GM15510 (cell line): ENCODE results near the gene C1QA.

ENCODE experiments used
- POLR2A ChIP-seq: IDR thresholded peaks from 3 replicates; pipeline ENCODE4 v1.6.1; 2011; ENCODE audit warnings: borderline replicate concordance; ENCODE audit not compliant: insufficient read length; ENCODE audit errors: extremely low read depth

C1QA gene

DNA sequence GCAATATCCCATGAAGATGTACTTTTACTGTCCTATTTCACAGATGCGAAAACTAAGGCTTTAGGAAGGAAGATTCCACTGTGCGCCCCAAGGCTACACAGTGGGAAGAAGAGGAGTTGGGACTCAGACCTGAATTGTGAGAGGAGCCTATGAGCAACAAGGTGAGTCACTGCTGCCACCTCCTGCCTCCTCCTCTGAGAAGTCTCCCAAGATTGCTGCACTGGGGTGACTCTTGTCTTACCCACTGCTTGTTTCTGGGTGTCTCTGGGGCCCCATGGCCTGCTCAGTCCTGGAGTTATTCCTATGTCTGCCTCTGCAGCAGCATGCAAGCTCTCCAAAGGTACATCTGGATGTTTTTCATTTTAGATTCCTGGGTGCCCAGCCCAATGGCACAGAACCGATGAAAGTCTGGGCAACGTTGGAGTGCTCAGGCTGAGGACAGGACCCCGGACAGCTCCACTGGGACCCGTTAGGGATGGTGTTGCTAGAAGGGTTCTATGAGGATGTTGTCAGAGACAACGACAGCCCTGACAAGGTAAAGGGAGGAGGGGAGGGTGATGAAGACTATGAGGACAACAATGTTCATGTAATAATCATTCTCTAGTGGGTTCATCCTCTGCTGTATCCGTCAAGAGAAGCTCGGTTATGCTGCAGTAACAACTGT lies 11.0 kb upstream of the C1QA start:
- no peak for TF ChIP-seq POLR2A

DNA sequence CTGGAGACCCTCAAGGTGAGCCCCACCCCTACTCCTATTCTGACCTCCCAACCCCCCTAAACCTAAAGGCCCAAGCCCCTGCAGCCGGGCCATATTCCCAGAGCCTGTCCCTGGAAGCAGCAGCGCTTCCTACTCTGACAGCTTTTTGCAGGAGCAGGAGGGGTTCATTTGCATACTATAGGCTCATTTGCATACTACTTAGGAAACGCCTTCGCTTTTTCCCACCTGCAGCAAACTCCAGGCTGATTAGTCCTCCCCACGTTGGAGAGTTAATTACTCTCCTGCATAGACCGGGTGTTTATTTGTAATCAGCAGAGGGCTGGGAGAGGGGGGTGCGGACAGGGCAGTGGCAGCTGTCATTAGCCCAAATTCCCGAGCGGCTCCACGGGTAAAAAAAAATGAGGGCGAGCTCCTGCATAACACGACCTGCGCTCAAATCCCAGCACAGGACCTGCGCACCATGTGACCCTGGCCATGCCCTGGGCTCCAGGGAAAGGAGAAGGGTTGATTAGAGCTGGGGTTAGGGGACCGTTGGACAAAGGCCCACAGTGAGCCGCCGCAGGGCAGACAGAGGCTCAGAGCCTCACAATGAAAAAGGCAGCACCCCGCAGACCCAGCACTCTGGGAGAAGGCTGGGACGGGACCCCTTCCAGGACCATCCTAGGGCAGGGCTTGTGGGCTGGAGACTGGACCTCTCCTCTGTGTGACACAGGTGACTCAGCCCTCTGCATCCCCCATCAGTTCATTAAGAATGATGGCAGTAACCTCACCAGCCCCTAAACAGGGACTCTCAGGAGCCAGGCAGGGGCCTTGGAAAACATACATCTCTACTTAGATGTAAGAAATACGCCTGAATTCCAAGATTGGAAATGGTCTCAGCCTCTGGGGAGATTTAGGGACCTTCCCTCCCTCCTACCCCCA lies 9.9 kb upstream of the C1QA start:
- no peak for TF ChIP-seq POLR2A

DNA sequence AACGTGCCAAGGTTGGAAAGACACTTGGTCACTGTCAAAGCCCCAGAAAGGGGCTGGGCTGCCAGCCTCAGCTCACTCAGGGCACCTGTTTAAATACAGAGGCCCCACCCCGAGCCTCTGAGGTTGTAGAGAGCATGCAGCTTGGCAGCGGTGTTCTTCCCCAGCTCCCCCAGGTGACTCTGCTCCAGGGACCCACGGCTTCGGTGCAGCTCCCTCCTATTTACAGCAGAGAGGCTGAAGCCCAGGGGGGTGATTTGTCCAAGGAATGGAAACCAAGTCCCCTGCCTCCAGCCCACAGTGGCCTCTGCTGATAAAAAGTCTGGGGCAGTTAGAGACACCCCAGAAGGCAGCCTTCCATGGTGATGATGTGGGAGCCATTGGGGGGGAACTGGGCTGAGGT lies 9.1 kb upstream of the C1QA start:
- no peak for TF ChIP-seq POLR2A

DNA sequence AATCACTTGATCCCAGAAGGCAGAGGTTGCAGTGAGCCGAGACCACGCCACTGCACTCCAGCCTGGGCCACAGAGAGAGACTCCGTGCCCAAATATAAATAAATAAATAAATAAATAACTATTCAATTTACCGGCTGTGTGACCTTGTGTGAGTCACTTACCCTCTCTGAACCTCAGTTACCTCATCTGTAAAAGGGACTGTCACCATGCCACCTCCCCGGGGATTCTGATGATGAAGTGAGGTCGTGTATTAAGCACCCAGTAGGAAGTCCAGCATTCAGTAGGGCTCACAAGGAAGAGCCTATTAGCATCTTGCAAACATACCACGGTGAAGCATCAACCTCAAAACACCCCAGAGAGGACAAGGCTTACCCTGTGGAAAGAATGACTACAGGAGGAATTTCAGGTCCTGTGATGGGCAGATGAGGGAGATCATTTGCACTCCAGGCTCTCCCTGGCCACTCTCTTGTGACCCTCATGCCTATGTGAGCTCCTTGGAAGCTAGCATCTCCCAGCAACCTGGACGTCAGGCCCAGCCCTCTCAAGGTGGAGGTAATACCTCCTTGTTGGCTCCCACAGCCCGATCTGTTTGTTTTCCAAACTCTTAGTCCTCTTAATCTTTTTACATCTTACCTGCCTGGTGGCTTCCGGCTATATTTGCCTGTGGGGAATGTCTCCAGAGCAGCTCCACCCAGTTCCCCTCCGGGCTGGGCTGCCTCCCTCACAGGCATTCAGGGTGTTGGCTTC lies 7.6 kb upstream of the C1QA start:
- TF ChIP-seq POLR2A = no peak

DNA sequence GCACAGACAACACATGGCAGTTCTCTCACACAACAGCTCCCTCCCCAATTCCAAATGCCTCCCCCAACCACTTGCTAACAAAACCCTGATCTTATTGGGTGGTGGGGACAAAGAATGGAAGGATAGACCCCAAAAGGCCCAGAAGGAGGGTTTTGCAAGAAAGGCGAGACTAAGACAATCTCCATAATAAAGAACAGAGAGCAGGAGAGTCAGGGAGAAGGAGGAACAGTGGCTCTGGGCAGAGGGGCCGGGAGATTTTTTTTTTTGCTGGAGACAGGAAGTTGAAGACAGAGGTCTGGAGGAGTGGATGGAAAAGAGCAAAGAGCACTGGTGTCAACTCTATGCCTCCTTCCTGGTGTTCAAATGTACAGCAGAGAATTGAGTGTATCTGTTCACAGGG lies 6.5 kb upstream of the C1QA start:
- TF ChIP-seq POLR2A = no peak

DNA sequence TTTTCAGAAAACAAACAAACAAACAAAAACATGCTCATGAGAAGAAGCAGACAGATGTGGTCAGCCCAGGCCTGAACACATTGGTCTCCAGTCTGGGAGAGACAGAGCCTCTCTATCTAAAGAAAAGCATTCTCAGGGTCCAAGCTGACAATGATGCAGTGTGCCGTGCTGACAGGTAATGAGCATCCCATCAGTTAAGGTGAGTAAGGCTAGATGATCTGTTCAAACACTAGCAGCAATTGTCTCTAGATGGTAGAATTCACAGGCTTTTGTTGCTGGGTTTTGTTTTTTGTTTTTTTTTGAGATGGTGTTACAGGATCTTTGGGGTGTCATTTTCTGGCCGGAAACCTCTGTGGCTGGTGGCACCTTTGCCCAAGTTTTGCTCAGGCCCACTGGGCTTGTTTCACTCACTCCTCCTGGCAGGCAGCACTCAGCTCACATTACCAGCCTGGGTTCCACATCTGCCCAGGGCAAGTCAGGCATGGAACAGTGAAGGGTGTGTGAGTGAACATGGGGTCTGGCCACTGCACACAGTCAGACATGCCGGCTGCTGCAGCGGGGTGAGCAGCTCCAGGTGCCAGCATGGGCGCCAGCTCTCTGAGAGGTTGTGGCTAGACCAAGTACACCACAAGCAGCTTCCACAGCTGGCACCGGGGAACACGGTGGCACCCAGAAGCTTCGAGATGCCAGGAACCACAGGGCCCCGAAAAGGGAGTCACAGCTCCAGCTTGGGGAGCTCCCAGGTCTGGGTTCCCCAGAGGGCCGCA lies 2.5 kb upstream of the C1QA start:
- TF ChIP-seq POLR2A = no peak

DNA sequence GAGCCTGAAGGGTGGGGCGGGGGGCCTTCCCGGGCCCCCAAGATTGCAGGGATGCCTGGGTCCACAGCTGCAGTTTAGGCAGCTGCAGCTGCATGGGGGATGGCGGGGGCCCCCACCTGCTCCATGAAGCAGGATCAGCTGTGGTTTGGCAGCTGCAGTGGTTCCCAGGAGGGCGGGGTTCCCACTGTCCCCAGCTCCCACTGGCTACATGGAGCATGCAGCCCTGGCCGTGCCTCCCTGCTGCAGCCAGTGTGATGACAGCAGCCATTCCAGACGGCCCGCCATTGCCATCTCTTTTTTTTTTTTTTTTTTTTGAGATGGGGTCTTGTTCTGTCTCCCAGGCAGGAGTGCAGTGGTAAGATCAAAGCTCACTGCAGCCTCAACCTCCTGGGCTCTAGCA lies 992 bp upstream of the C1QA start:
- no peak for TF ChIP-seq POLR2A

DNA sequence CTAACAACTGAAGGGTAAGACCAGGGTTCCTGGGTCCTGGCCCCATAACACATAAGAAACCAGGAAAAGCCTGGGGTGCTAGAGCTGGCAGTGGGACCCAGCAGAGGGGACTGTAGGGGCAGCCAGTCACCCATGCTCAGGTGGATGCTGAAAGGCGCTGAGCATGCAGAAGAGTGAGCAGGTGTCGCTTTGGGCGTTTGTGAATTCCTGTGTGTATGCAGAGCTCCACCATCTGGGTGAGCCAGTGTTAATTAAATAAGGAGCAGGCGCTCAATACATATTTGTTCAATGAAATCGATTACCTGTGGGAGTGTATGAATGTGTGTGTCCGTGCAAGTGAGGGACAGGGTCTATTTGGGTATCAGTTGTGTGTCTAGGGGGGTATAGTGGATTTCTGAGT lies 499 bp downstream of the C1QA start:
- no peak for TF ChIP-seq POLR2A

DNA sequence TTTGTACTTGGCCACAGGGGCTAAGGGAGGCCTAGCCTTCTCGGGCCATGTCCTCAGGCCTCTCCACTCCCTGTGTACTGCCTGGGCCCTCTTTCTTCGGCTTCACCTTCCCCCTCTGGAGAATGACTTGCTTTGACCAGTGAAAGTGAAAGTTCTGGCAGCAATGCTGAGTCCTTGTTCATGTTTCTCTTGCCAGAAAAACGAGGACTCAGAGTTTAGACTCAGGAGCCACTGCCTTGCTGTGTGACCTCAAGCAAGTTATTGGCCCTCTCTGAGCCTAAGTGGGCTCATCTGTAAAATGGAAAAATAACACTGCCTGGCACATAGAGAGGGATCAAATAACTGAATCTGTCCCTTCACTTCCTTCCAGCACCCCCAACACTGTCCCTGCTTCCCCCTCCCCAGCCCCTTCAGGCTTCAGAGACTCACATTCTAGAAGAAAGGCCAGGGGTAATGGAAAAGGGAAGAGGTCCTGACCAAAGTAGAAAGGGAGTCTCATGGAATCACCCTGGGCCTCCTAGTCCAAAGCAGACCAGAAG lies 1.5 kb downstream of the C1QA start:
- TF ChIP-seq POLR2A = no peak

DNA sequence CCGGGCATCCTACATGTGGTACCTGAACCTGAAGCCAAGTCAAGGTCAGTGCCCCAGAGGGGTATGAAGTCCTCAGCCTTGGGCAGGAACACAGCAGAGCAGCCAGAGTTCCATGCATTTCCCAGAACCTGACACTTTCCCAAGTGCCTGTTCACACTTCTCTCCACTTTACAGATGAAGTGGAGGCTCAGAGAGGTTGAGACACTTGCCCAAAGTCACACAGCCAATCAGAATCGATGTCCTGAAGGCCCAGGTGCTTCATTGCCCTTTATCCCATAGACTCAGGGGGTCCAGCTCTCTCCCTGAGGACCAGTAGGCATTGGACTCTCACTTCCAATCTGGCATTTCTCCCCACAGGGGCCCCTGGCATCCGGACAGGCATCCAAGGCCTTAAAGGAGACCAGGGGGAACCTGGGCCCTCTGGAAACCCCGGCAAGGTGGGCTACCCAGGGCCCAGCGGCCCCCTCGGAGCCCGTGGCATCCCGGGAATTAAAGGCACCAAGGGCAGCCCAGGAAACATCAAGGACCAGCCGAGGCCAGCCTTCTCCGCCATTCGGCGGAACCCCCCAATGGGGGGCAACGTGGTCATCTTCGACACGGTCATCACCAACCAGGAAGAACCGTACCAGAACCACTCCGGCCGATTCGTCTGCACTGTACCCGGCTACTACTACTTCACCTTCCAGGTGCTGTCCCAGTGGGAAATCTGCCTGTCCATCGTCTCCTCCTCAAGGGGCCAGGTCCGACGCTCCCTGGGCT lies 2.2 kb downstream of the C1QA start:
- TF ChIP-seq POLR2A = no peak

DNA sequence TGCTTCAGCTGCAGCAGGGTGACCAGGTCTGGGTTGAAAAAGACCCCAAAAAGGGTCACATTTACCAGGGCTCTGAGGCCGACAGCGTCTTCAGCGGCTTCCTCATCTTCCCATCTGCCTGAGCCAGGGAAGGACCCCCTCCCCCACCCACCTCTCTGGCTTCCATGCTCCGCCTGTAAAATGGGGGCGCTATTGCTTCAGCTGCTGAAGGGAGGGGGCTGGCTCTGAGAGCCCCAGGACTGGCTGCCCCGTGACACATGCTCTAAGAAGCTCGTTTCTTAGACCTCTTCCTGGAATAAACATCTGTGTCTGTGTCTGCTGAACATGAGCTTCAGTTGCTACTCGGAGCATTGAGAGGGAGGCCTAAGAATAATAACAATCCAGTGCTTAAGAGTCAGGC lies 2.9 kb downstream of the C1QA start:
- no peak for TF ChIP-seq POLR2A

DNA sequence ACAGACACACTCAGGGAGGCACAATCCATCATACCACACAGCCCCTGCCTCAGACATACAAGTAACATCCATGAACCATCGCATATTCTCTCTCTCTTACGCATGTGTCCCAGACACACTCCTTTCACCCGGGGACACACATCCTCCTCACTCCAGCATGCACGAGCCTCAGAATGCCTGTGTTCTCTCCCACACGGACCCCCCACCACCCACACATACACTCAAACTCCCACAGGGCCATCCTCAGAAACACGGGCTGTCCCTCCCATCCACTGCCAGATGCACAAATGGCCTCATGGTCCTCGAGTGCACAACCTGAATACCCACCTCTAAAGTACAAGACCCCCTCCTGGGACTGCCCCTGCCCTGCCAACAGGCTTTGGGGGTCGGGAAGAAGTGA lies 4.8 kb downstream of the C1QA start:
- no peak for TF ChIP-seq POLR2A

DNA sequence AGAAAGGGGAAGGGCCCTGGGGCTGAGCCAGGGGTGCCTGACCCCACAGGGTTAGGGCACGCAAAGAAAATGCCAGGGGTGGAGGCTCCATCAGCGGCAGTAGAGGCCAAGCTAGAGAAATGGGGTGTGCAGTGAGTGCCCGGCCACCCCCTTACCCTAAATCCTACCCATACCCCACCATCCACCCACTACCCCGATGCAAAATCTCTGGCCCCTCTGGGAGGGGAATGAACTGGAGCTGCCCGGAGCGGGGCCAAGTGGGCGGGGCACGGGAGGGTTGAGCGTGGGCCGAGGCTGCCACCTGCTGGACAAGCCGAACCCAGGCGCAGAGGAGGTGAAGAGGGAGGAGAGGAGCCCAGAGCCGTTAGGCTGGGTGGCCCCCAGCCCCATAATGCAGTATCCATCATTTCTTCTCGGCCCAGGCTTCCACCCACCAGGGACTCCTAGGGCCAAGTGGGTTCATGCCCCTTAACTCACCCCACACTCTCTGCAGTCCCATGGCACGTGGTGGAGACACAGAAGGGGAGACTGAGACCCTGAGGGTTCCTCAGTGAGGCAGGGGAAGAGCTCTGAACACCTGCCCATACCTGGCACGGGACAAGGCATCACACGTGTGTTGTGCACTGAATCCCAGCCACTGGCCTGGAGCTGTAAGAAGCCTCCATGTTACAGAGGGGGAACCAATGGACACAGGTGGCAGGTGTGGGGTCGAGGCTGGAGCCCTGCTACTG lies 5.6 kb downstream of the C1QA start:
- no peak for TF ChIP-seq POLR2A

DNA sequence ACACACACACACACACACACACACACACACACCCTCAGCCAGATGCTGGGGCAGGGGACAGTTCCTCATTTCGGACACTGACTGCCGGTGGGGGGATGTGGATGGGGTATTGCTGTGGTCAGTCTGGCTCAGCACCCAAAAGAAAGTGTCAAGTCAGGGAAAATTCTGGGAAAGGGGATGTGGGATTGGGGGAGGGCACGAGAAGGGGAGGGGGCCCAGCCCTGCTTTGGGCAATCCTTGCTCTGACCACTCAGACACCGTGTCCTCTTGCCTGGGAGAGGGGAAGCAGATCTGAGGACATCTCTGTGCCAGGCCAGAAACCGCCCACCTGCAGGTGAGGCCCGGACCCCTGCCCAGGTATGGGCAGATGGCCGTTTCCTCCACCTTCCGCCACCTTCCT lies 7.0 kb downstream of the C1QA start, which contains the start of gene C1QC:
Gene C1QC, plus strand, starts transcription at position 253 of the 400 bp plus-strand sequence. CDS start 391 bp downstream, outside the sequence.
- TF ChIP-seq POLR2A = no peak

DNA sequence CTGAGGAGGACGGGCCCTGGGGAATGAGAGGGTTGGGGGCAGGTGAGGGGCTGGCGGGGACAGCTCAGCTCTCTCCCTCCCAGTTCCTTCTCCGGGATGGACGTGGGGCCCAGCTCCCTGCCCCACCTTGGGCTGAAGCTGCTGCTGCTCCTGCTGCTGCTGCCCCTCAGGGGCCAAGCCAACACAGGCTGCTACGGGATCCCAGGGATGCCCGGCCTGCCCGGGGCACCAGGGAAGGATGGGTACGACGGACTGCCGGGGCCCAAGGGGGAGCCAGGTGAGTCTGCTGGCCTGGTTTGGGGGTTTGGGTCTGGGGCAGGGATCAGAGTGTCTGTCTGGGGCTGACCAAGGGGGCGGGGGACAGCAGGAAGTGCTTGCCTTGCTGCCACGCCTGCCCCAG lies 7.5 kb downstream of the C1QA start:
- no peak for TF ChIP-seq POLR2A
